IMR-90 (cell line): Measurements from ENCODE around the gene HOXA5. TPM values are rescaled to one million over a fixed set of nuclear protein-coding genes. Genes with fewer than 3 reads are reported as not detected.

Source experiments
- ATAC-seq: fragments of 200-7000 bp; cut with Tn5 transposase; 2 replicates; pipeline ENCODE4 v1.9.1; 2020; ENCODE audit warnings: low read depth, mild to moderate bottlenecking, moderate library complexity
- BruUV-seq: library from RNA; stranded (reverse); fragments of 400-500 nt; replicated peaks from 2 replicates; lab custom pipeline; 2021; lab: Mats Ljungman, UMichigan
- CTCF ChIA-PET: fragments of 300-600 bp; formaldehyde crosslinking; extraction: SDS; loops from one replicate; lab custom pipeline; 2021; ENCODE audit warnings: antibody characterized with exemption; lab: Yijun Ruan, JAX
- POLR2A ChIA-PET: fragments of 300-600 bp; sonication (Branson Sonifier 250); formaldehyde crosslinking; loops from one replicate; lab custom pipeline; 2022; ENCODE audit warnings: antibody characterized with exemption; ENCODE audit not compliant: unreplicated experiment; lab: Charles Lee
- DNase-seq: peaks from one replicate; pipeline ENCODE4 v3.0.0; 2013
- H2AFZ ChIP-seq: replicated peaks from 2 replicates; pipeline ENCODE3; 2013; ENCODE audit warnings: low read length, mild to moderate bottlenecking; ENCODE audit not compliant: poor library complexity
- H2AK5ac ChIP-seq: 2 replicates; pipeline ENCODE4 v1.6.1; 2013; ENCODE audit warnings: low read depth, low read length, inconsistent platforms
- H2AK9ac ChIP-seq: replicated peaks from 2 replicates; pipeline ENCODE3; 2013; ENCODE audit warnings: mild to moderate bottlenecking, low read depth, low read length, moderate library complexity; ENCODE audit not compliant: poor library complexity
- H2BK120ac ChIP-seq: 2 replicates; pipeline ENCODE4 v1.6.1; 2013; ENCODE audit warnings: low read depth, low read length, inconsistent platforms
- H2BK15ac ChIP-seq: 3 replicates; pipeline ENCODE4 v1.6.1; 2013; ENCODE audit warnings: low read depth, low read length, inconsistent platforms
- H2BK20ac ChIP-seq: 2 replicates; pipeline ENCODE4 v1.6.1; 2013; ENCODE audit warnings: low read depth, mild to moderate bottlenecking, inconsistent platforms, low read length, moderate library complexity
- H2BK5ac ChIP-seq: 2 replicates; pipeline ENCODE4 v1.6.1; 2013; ENCODE audit warnings: mild to moderate bottlenecking, low read depth, low read length, inconsistent platforms; ENCODE audit not compliant: poor library complexity, severe bottlenecking
- H3K14ac ChIP-seq: replicated peaks from 2 replicates; pipeline ENCODE4 v1.6.1; 2013; ENCODE audit warnings: low read depth, low read length, inconsistent platforms
- H3K18ac ChIP-seq: 2 replicates; pipeline ENCODE4 v1.6.1; 2013; ENCODE audit warnings: low read depth, low read length, control low read depth
- H3K23ac ChIP-seq: 2 replicates; pipeline ENCODE4 v1.6.1; 2013; ENCODE audit warnings: low read depth, low read length, inconsistent platforms
- H3K27ac ChIP-seq: 2 replicates; pipeline ENCODE4 v1.5.1; 2013; ENCODE audit warnings: mild to moderate bottlenecking, control low read depth, low read length; ENCODE audit not compliant: insufficient read depth
- H3K27me3 ChIP-seq: 2 replicates; pipeline ENCODE4 v1.6.1; 2013; ENCODE audit warnings: low read length; ENCODE audit not compliant: control insufficient read depth, insufficient read depth
- H3K36me3 ChIP-seq: 2 replicates; pipeline ENCODE4 v1.6.1; 2013; ENCODE audit warnings: low read length, mixed read lengths; ENCODE audit not compliant: control insufficient read depth, insufficient read depth
- H3K4ac ChIP-seq: 2 replicates; pipeline ENCODE4 v1.6.1; 2013; ENCODE audit warnings: low read depth, low read length, inconsistent platforms
- H3K4me1 ChIP-seq: 2 replicates; pipeline ENCODE4 v1.6.1; 2013; ENCODE audit warnings: low read length, mixed read lengths; ENCODE audit not compliant: control insufficient read depth, insufficient read depth
- H3K4me2 ChIP-seq: 2 replicates; pipeline ENCODE4 v1.6.1; 2013; ENCODE audit warnings: low read depth, mild to moderate bottlenecking, control low read depth, low read length, moderate library complexity
- H3K4me3 ChIP-seq: 2 replicates; pipeline ENCODE4 v1.5.1; 2013; ENCODE audit warnings: low read depth, mild to moderate bottlenecking, control low read depth, low read length, moderate library complexity; ENCODE audit not compliant: insufficient read depth
- H3K56ac ChIP-seq: 2 replicates; pipeline ENCODE4 v1.6.1; 2013; ENCODE audit warnings: low read length, inconsistent platforms; ENCODE audit not compliant: insufficient read depth; ENCODE audit errors: extremely low read depth
- H3K79me1 ChIP-seq, 2 experiments: 2 replicates each; pipeline ENCODE4 v1.6.1; 2013; ENCODE audit warnings: low read length in 2 of 2, inconsistent platforms in 1 of 2, low read depth in 1 of 2
- H3K9ac ChIP-seq: 2 replicates; pipeline ENCODE4 v1.6.1; 2013; ENCODE audit warnings: low read depth, low read length, control low read depth
- H3K9me1 ChIP-seq: 2 replicates; pipeline ENCODE4 v1.6.1; 2013; ENCODE audit warnings: low read length, inconsistent platforms; ENCODE audit not compliant: insufficient read depth
- H3K9me3 ChIP-seq: 2 replicates; pipeline ENCODE4 v1.6.1; 2013; ENCODE audit warnings: low read length; ENCODE audit not compliant: control insufficient read depth, insufficient read depth
- H4K20me1 ChIP-seq: 2 replicates; pipeline ENCODE4 v1.6.1; 2013; ENCODE audit warnings: low read length, inconsistent platforms; ENCODE audit not compliant: insufficient read depth
- H4K5ac ChIP-seq: 2 replicates; pipeline ENCODE4 v1.6.1; 2013; ENCODE audit warnings: mild to moderate bottlenecking, low read depth, low read length, control low read depth
- H4K8ac ChIP-seq, 2 experiments: 2 replicates each; pipeline ENCODE4 v1.6.1; 2013; ENCODE audit warnings: low read depth in 2 of 2, low read length in 2 of 2, control low read depth in 1 of 2, inconsistent platforms in 1 of 2
- H4K91ac ChIP-seq: 2 replicates; pipeline ENCODE4 v1.6.1; 2013; ENCODE audit warnings: low read depth, low read length, inconsistent platforms; ENCODE audit not compliant: insufficient read depth
- BHLHE40 ChIP-seq: fragments of 150-350 bp; IDR thresholded peaks from 2 replicates; pipeline ENCODE4 v1.6.1; 2016; ENCODE audit warnings: mild to moderate bottlenecking, low read depth, low read length
- FOS ChIP-seq: fragments of 150-350 bp; IDR thresholded peaks from 2 replicates; pipeline ENCODE4 v1.6.1; 2016; ENCODE audit warnings: low read depth, low read length
- MAZ ChIP-seq: IDR thresholded peaks from 2 replicates; pipeline ENCODE4 v1.6.1; 2012; ENCODE audit warnings: low read depth, mild to moderate bottlenecking, low read length, improper control_type of control experiment, moderate library complexity, borderline replicate concordance
- RFX5 ChIP-seq: IDR thresholded peaks from 2 replicates; pipeline ENCODE4 v1.8.0; 2012; ENCODE audit warnings: low read depth, mild to moderate bottlenecking, low read length, moderate library complexity
- SMC3 ChIP-seq: fragments of 150-350 bp; IDR thresholded peaks from 2 replicates; pipeline ENCODE4 v1.6.1; 2016; ENCODE audit warnings: low read depth, mild to moderate bottlenecking, antibody characterized with exemption, low read length, moderate library complexity
- WGBS, 2 experiments: methylation state at CpG; one replicate each; pipeline versions ENCODE4 v1.1.5 to v1.1.7; 2013; ENCODE audit warnings: missing lambda C conversion rate in 2 of 2; ENCODE audit not compliant: insufficient read length in 1 of 2; ENCODE audit errors: extremely low coverage in 2 of 2; 5-methylcytosine and 5-hydroxymethylcytosine counted together
- dilution Hi-C: fragments of 300-500 bp; cut with HindIII; formaldehyde crosslinking; loops from one replicate; pipeline ENCODE4 v1.14.3; 2018; ENCODE audit warnings: low sequenced_read_pairs; ENCODE audit not compliant: unreplicated experiment
- in situ Hi-C: fragments of 300-500 bp; cut with MboI; formaldehyde crosslinking; loops from 3 replicates; pipeline ENCODE4 v1.14.3; 2019; ENCODE audit warnings: low sequenced_read_pairs, inconsistent platforms, mixed read lengths
- intact Hi-C: fragments of 100-400 bp; cut with micrococcal nuclease; formaldehyde crosslinking; loops from 2 replicates; pipeline ENCODE4 v1.10.0; 2022
- polyA plus RNA-seq, 3 experiments: library from polyadenylated mRNA; depleted of rRNA; stranded (reverse); fragments of >200 nt; gene quantifications; 2 replicates each; pipeline ENCODE4 v1.2.3, GENCODE V29; 2012; ENCODE audit warnings: low replicate concordance in 1 of 3
- total RNA-seq: library from RNA; depleted of rRNA; stranded (reverse); fragments of >200 nt; gene quantifications from 2 replicates; pipeline ENCODE4 v1.2.3, GENCODE V29; 2012
- TF ChIP-seq, protein P1 (sequence below): fragments of 150-350 bp; IDR thresholded peaks from 2 replicates; pipeline ENCODE4 v1.6.1; 2017; ENCODE audit warnings: mild to moderate bottlenecking, antibody characterized with exemption, low read length, low read depth

HOXA5 gene
- total and polyA plus RNA-seq, 2 of the 4 experiments (the other 2 are of a cell fraction) = 19.9 to 29.4 TPM

DNA sequence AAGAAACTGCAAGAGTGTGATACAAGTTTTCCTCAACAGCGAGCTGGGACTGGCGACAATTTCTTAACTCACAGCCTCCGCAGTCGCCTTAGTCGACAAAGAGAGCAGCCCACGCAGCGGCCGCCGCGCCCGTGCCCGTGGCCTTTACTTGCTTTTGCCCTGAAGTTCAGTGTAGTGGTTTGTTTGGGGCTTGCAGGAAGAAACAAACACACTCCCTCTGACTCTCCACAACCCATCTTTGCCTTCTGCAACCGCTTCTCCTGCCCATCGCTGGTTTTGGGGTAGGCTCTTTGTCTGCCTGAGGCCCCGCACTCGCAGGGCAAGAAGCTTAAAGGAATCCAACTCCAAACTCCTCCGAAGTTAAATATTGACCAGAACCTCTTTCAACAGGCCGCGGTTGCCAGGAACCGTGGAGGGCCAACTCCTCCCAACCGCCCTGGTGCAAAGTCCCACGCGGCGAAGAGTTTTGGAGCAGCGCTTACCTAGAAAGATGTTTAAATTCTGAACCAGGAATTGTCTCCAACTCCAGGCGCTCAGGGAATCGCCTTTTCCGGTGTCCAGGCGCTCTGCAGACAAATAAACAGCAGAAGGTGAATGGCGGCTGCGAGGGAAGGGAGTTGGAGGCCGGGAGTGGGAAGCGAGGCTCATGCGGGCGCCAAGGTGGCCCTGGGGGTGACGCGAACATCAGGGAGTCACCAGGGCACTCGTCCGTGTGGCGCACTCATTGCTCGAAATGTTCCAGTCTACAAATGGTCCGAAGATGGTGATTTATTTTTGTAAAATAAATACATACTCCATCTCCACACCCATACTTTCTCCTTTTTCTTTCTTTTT is 21.2 kb downstream of the HOXA5 start:
- peak overlapping the region; percentile 67 for H3K18ac ChIP-seq
- H2BK120ac ChIP-seq = peak overlapping the region; percentile 94
- H4K20me1 ChIP-seq = 0 out of 2 replicates have a peak, but pooled peaks cover 2% of the 10 kb centered on the region
- no peaks in the 10 kb centered on the region for H3K27me3 ChIP-seq
- H3K9me1 ChIP-seq = peaks cover 12% of the 10 kb centered on the region
- H2BK15ac ChIP-seq = peak overlapping the region; percentile 64
- BruUV-seq = no TSS peak
- peak overlapping the region; percentile 96 for H4K91ac ChIP-seq
- H3K9ac ChIP-seq = peak overlapping the region; percentile 96
- H2AK9ac ChIP-seq = peak overlapping the region; percentile 87
- ChIA-PET CTCF (interaction anchor here (0.6 to 1.2 kb wide), 2 partner anchors 17 to 41 kb away, joined by 3 to 5 read pairs; no protein-coding TSS in a partner anchor), POLR2A (interaction anchor here (1.5 kb wide), 1 partner anchor 16 kb away, joined by 3 read pairs; no protein-coding TSS in a partner anchor)
- H3K9me3 ChIP-seq = no peaks in the 10 kb centered on the region
- dilution Hi-C loops = no loop called here
- H2BK5ac ChIP-seq = peak overlapping the region; percentile 88
- in situ Hi-C loops = no loop called here
- peak overlapping the region; percentile 76 for H2AK5ac ChIP-seq
- WGBS, 2 experiments = 14% methylated on average over 4 of the region's 42 CpGs; no CpG with 5 or more reads in 1 of the 2 experiments
- peak overlapping the region; percentile 94 for H3K14ac ChIP-seq
- H3K4ac ChIP-seq = peak overlapping the region; percentile 98
- peak overlapping the region; percentile 92 for H4K5ac ChIP-seq
- peak overlapping the region; percentile 63 for H2BK20ac ChIP-seq
- H3K56ac ChIP-seq = peak overlapping the region; percentile 76
- DNase-seq (peak; percentile 41), ATAC-seq (no peak)
- H3K4me1 ChIP-seq = peaks cover 36% of the 10 kb centered on the region
- H3K4me3 ChIP-seq = peak overlapping the region; percentile 48
- peak overlapping the region; percentile 84 for H2AFZ ChIP-seq
- TF ChIP-seq, protein P1, sequence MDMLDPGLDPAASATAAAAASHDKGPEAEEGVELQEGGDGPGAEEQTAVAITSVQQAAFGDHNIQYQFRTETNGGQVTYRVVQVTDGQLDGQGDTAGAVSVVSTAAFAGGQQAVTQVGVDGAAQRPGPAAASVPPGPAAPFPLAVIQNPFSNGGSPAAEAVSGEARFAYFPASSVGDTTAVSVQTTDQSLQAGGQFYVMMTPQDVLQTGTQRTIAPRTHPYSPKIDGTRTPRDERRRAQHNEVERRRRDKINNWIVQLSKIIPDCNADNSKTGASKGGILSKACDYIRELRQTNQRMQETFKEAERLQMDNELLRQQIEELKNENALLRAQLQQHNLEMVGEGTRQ = no peak
- TF ChIP-seq BHLHE40 (peak; percentile 63), FOS (no peak), RFX5 (no peak), SMC3 (no peak), MAZ (no peak)
- peak overlapping the region; percentile 95 for H3K4me2 ChIP-seq
- H3K27ac ChIP-seq = peak overlapping the region; percentile 99
- intact Hi-C loops = loop anchor here (2.0 to 5.0 kb wide), 2 partner anchors 23 to 920 kb away; partner anchors contain the start of genes CBX3 and HNRNPA2B1
- H4K8ac ChIP-seq = peak overlapping the region; percentile 90 to 93
- peaks cover 2% of the 10 kb centered on the region; the same call in 1 of the 2 replicates for H3K36me3 ChIP-seq
- H3K79me1 ChIP-seq = peaks cover 5 to 51% of the 10 kb centered on the region in 2 experiments; a peak in 3 of 4 replicates
- peak overlapping the region; percentile 80 for H3K23ac ChIP-seq
